Vagina (tissue), 2 donors: ENCODE results near the gene RIN2. TPM values are rescaled to one million over a fixed set of nuclear protein-coding genes. Genes with fewer than 3 reads are reported as not detected.
A peak's percentile ranks its signal among the peaks of the same experiment; 100 is the strongest.
"Not testable (repeated sequence)": the region's sequence is repeated elsewhere in the genome, so short reads cannot be mapped to it uniquely, and the experiment has no call there.

ENCODE experiments used
- DNase-seq, 2 donors: peaks; one replicate each; pipeline ENCODE4 v3.0.0-alpha.2; 2017; ENCODE audit errors: extremely low spot score in 2 of 2
- H3K27ac ChIP-seq: fragments of 200-600 bp; sonication (generic); one replicate; pipeline ENCODE4 v1.5.1; 2019
- H3K27me3 ChIP-seq: fragments of 200-600 bp; sonication (generic); one replicate; pipeline ENCODE4 v1.5.1; 2019
- H3K36me3 ChIP-seq, 2 donors: fragments of 200-600 bp; sonication (generic); one replicate each; pipeline ENCODE4 v1.5.1; 2017 to 2019
- H3K4me1 ChIP-seq: fragments of 200-600 bp; sonication (generic); one replicate; pipeline ENCODE4 v1.5.1; 2019
- H3K4me3 ChIP-seq, 2 donors: fragments of 200-600 bp; sonication (generic); 1 replicate in 1 of 2; 2 replicates in 1 of 2; pipeline ENCODE4 v1.5.1; 2016 to 2019
- H3K9me3 ChIP-seq: fragments of 200-600 bp; sonication (generic); one replicate; pipeline ENCODE4 v1.5.1; 2019
- POLR2A ChIP-seq, 2 donors: fragments of 450-650 bp; IDR thresholded peaks; one replicate each; pipeline ENCODE4 v1.6.1; 2017; ENCODE audit warnings: antibody characterized with exemption in 2 of 2, mild to moderate bottlenecking in 2 of 2, moderate library complexity in 2 of 2
- POLR2AphosphoS5 ChIP-seq, 2 donors: sonication (generic); formaldehyde crosslinking; IDR thresholded peaks; one replicate each; pipeline ENCODE4 v1.9.0; 2017; ENCODE audit warnings: antibody characterized with exemption in 2 of 2, mild to moderate bottlenecking in 2 of 2, low read depth in 1 of 2; ENCODE audit not compliant: insufficient read depth in 1 of 2
- intact Hi-C: fragments of 100-400 bp; cut with DNase I; formaldehyde crosslinking; loops from one replicate; pipeline ENCODE4 v1.15.1; 2023
- total RNA-seq: library from RNA; depleted of rRNA; stranded (reverse); fragments of >200 nt; gene quantifications from one replicate; pipeline ENCODE4 v1.2.3, GENCODE V29; 2016
- TF ChIP-seq, protein P1 (sequence below), 3 experiments: fragments of 450-650 bp in 2 of 3; fragments of 200-600 bp in 1 of 3; sonication (generic) in 1 of 3; IDR thresholded peaks; one replicate each; pipeline ENCODE4 v1.5.1; 2017 to 2019; ENCODE audit warnings: antibody characterized with exemption in 3 of 3, mild to moderate bottlenecking in 2 of 3, moderate library complexity in 2 of 3

RIN2 gene
- total RNA-seq, 1 donor from 2014 or later, result 86.9 TPM

DNA sequence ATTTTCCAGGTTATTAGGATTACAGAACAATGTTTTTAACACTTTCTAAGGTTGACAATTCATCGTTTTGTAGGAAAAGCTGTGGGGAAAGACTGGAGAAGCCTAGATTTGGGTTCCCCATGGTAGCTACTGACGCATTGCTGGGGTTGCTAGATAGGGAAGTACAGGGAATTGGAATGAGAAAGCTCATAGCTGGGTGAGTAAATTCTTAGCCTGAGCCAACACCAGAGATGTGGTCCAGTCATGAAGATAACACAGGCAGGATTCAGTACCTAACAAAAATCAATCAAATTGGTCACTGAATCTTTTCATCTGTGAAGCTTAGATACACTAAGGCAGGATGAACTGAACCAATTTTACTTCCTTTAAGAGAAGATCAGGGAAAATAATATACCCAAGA lies 35.7 kb downstream of the RIN2 start:
- H3K4me1 ChIP-seq, result no peaks in the 10 kb centered on the region
- intact Hi-C loops, result no loop called here
- H3K36me3 ChIP-seq, result no peaks in the 10 kb centered on the region
- no peak overlapping the region for H3K4me3 ChIP-seq
- H3K27me3 ChIP-seq, result no peaks in the 10 kb centered on the region
- TF ChIP-seq, protein P1, sequence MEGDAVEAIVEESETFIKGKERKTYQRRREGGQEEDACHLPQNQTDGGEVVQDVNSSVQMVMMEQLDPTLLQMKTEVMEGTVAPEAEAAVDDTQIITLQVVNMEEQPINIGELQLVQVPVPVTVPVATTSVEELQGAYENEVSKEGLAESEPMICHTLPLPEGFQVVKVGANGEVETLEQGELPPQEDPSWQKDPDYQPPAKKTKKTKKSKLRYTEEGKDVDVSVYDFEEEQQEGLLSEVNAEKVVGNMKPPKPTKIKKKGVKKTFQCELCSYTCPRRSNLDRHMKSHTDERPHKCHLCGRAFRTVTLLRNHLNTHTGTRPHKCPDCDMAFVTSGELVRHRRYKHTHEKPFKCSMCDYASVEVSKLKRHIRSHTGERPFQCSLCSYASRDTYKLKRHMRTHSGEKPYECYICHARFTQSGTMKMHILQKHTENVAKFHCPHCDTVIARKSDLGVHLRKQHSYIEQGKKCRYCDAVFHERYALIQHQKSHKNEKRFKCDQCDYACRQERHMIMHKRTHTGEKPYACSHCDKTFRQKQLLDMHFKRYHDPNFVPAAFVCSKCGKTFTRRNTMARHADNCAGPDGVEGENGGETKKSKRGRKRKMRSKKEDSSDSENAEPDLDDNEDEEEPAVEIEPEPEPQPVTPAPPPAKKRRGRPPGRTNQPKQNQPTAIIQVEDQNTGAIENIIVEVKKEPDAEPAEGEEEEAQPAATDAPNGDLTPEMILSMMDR (IDR thresholded peaks at IDR 0.05), result no peak
- TF ChIP-seq POLR2A (IDR thresholded peaks at IDR 0.05), result no peak
- TF ChIP-seq POLR2AphosphoS5 (IDR thresholded peaks at IDR 0.05; ENCODE audit: insufficient read depth in 1 of 2, low read depth in 1 of 2), result no peak
- DNase-seq, result no peak
- H3K27ac ChIP-seq, result no peak overlapping the region
- no peaks in the 10 kb centered on the region for H3K9me3 ChIP-seq

GRCh38 chr20:19794941-19795340 lies 36.9 kb downstream of the RIN2 start:
- intact Hi-C loops, result no loop called here
- Histone ChIP-seq H3K4me1 (no peaks in the 10 kb centered on the region), H3K27ac (no peak overlapping the region), H3K4me3 (no peak overlapping the region), H3K9me3 (no peaks in the 10 kb centered on the region), H3K36me3 (peaks cover 0 to 3% of the 10 kb centered on the region in 2 donors), H3K27me3 (no peaks in the 10 kb centered on the region)
- no peak for DNase-seq
- TF ChIP-seq, protein P1 (IDR thresholded peaks at IDR 0.05), result no peak
- TF ChIP-seq POLR2AphosphoS5 (IDR thresholded peaks at IDR 0.05; ENCODE audit: insufficient read depth in 1 of 2, low read depth in 1 of 2) (no peak), POLR2A (IDR thresholded peaks at IDR 0.05) (no peak)

DNA sequence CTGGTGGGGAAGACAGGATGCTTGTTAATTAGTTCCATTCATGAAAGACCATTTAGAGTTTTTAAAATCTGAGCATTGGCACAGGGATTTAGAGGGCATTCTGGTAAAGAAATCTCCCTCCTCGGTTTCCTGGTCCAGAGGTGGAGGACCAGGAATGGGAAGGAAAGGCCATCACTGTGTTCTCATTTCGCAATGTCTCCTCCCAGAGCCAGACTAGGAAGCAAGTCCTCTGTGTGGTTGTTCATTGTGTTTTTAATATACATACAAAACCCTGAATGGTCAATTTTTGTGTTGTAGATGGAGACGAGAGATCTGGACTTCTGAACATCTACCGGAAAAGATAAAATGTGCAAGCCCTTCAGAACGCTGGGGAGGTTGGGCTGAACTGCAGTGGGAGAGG lies 41.3 kb downstream of the RIN2 start:
- intact Hi-C loops, result no loop called here
- Histone ChIP-seq H3K4me1 (no peaks in the 10 kb centered on the region), H3K27me3 (no peaks in the 10 kb centered on the region), H3K4me3 (no peak overlapping the region), H3K27ac (no peak overlapping the region), H3K36me3 (peaks cover 0 to 25% of the 10 kb centered on the region in 2 donors), H3K9me3 (no peaks in the 10 kb centered on the region)
- DNase-seq, result no peak
- TF ChIP-seq POLR2AphosphoS5 (IDR thresholded peaks at IDR 0.05; ENCODE audit: insufficient read depth in 1 of 2, low read depth in 1 of 2), result no peak

DNA sequence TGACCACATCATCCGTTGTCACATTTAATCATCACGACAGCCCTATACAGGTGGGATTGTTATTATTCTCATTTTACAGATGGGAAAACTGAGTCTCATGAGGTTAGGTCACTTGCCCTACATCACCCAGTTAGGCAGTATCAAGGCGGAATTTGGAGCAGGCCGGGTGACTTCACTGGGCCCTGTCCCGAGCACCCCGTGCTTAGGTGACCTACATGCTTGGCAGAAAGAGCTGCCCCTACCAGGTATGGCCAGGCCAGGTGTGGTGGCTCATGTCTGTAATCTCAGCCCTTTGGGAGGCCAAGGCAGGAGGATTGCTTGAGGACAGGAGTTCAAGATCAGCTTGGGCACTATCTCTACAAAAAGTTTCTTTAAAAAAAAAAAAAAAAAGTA lies 44.0 kb downstream of the RIN2 start:
- peaks cover 9% of the 10 kb centered on the region for H3K4me1 ChIP-seq
- TF ChIP-seq, protein P1 (IDR thresholded peaks at IDR 0.05), result no peak
- TF ChIP-seq POLR2A (IDR thresholded peaks at IDR 0.05), result no peak
- TF ChIP-seq POLR2AphosphoS5 (IDR thresholded peaks at IDR 0.05; ENCODE audit: insufficient read depth in 1 of 2, low read depth in 1 of 2), result no peak
- H3K27ac ChIP-seq, result no peak overlapping the region
- H3K9me3 ChIP-seq, result no peaks in the 10 kb centered on the region
- no peak for DNase-seq
- H3K27me3 ChIP-seq, result no peaks in the 10 kb centered on the region
- H3K36me3 ChIP-seq, result peaks cover 0 to 25% of the 10 kb centered on the region in 2 donors
- intact Hi-C loops, result no loop called here
- no peak overlapping the region for H3K4me3 ChIP-seq

GRCh38 chr20:19802492-19803158 lies 44.6 kb downstream of the RIN2 start:
- intact Hi-C loops, result no loop called here
- no peak overlapping the region for H3K4me3 ChIP-seq
- H3K4me1 ChIP-seq, result peaks cover 13% of the 10 kb centered on the region
- peaks cover 0 to 25% of the 10 kb centered on the region in 2 donors for H3K36me3 ChIP-seq
- DNase-seq, result no peak
- no peaks in the 10 kb centered on the region for H3K27me3 ChIP-seq
- no peak for TF ChIP-seq POLR2A (IDR thresholded peaks at IDR 0.05)
- TF ChIP-seq, protein P1 (IDR thresholded peaks at IDR 0.05), result peak in 1 of 3 experiments; percentile 13
- H3K27ac ChIP-seq, result no peak overlapping the region
- H3K9me3 ChIP-seq, result no peaks in the 10 kb centered on the region

GRCh38 chr20:19806276-19806675 lies 48.2 kb downstream of the RIN2 start:
- peaks cover 0 to 13% of the 10 kb centered on the region in 2 donors for H3K36me3 ChIP-seq
- DNase-seq, H3K4me3 ChIP-seq, H3K27ac ChIP-seq, intact Hi-C loops, H3K27me3 ChIP-seq, H3K9me3 ChIP-seq: not testable (repeated sequence)
- peaks cover 23% of the 10 kb centered on the region for H3K4me1 ChIP-seq
